Neural cell (in vitro differentiated cells): ENCODE results near the gene CES4A.

Experiments used
- EP300 ChIP-seq: fragments of 450-650 bp; conservative IDR thresholded peaks from 2 replicates; pipeline ENCODE4 v1.6.1; 2014; ENCODE audit warnings: antibody characterized with exemption, mild to moderate bottlenecking, moderate library complexity; ENCODE audit not compliant: poor library complexity, severe bottlenecking
- MXI1 ChIP-seq: fragments of 450-650 bp; conservative IDR thresholded peaks from 2 replicates; pipeline ENCODE4 v1.6.1; 2014; ENCODE audit warnings: antibody characterized with exemption, mild to moderate bottlenecking; ENCODE audit not compliant: poor library complexity, severe bottlenecking
- POLR2AphosphoS5 ChIP-seq: IDR thresholded peaks from 2 replicates; pipeline ENCODE4 v1.6.1; 2012
- RAD21 ChIP-seq: fragments of 450-650 bp; conservative IDR thresholded peaks from 2 replicates; pipeline ENCODE4 v1.6.1; 2014; ENCODE audit warnings: antibody characterized with exemption, mild to moderate bottlenecking, moderate library complexity
- TF ChIP-seq, protein P1 (sequence below): fragments of 450-650 bp; IDR thresholded peaks from 2 replicates; pipeline ENCODE4 v1.5.1; 2014; ENCODE audit warnings: antibody characterized with exemption, mild to moderate bottlenecking, moderate library complexity; ENCODE audit not compliant: poor library complexity, severe bottlenecking
- TF ChIP-seq, protein P2 (sequence below): IDR thresholded peaks from 2 replicates; pipeline ENCODE4 v1.6.1; 2012; ENCODE audit warnings: borderline replicate concordance

DNA sequence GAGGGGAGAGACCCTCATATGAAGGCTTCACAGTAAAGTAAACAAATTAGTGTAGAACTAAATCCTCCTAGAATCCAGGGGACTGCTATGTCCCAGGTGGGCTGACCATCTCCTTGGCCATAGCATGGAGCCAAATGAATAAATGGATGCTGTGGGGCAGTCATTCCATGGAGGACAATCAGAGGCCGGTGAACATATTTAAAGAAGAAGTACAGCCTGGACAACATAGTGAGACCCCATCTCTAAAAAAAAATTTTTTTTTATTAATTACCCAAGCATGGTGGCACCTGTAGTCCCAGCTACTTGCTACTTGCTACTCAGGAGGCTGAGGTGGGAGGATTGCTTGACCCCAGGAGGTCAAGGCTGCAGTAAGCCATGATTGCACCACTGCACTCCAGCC is 35.3 kb downstream of the CES4A start:
- TF ChIP-seq, protein P1, sequence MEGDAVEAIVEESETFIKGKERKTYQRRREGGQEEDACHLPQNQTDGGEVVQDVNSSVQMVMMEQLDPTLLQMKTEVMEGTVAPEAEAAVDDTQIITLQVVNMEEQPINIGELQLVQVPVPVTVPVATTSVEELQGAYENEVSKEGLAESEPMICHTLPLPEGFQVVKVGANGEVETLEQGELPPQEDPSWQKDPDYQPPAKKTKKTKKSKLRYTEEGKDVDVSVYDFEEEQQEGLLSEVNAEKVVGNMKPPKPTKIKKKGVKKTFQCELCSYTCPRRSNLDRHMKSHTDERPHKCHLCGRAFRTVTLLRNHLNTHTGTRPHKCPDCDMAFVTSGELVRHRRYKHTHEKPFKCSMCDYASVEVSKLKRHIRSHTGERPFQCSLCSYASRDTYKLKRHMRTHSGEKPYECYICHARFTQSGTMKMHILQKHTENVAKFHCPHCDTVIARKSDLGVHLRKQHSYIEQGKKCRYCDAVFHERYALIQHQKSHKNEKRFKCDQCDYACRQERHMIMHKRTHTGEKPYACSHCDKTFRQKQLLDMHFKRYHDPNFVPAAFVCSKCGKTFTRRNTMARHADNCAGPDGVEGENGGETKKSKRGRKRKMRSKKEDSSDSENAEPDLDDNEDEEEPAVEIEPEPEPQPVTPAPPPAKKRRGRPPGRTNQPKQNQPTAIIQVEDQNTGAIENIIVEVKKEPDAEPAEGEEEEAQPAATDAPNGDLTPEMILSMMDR = no peak
- TF ChIP-seq EP300 = no peak
- TF ChIP-seq, protein P2, sequence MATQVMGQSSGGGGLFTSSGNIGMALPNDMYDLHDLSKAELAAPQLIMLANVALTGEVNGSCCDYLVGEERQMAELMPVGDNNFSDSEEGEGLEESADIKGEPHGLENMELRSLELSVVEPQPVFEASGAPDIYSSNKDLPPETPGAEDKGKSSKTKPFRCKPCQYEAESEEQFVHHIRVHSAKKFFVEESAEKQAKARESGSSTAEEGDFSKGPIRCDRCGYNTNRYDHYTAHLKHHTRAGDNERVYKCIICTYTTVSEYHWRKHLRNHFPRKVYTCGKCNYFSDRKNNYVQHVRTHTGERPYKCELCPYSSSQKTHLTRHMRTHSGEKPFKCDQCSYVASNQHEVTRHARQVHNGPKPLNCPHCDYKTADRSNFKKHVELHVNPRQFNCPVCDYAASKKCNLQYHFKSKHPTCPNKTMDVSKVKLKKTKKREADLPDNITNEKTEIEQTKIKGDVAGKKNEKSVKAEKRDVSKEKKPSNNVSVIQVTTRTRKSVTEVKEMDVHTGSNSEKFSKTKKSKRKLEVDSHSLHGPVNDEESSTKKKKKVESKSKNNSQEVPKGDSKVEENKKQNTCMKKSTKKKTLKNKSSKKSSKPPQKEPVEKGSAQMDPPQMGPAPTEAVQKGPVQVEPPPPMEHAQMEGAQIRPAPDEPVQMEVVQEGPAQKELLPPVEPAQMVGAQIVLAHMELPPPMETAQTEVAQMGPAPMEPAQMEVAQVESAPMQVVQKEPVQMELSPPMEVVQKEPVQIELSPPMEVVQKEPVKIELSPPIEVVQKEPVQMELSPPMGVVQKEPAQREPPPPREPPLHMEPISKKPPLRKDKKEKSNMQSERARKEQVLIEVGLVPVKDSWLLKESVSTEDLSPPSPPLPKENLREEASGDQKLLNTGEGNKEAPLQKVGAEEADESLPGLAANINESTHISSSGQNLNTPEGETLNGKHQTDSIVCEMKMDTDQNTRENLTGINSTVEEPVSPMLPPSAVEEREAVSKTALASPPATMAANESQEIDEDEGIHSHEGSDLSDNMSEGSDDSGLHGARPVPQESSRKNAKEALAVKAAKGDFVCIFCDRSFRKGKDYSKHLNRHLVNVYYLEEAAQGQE = no peak
- TF ChIP-seq MXI1 = no peak
- TF ChIP-seq RAD21 = no peak
- no peak for TF ChIP-seq POLR2AphosphoS5
